T-helper 22 cell (primary cell): ENCODE results near the gene AHNAK.

Experiments
- DNase-seq: peaks from one replicate; pipeline ENCODE4 v3.0.0-alpha.2; 2020; ENCODE audit warnings: low read depth

AHNAK gene

DNA sequence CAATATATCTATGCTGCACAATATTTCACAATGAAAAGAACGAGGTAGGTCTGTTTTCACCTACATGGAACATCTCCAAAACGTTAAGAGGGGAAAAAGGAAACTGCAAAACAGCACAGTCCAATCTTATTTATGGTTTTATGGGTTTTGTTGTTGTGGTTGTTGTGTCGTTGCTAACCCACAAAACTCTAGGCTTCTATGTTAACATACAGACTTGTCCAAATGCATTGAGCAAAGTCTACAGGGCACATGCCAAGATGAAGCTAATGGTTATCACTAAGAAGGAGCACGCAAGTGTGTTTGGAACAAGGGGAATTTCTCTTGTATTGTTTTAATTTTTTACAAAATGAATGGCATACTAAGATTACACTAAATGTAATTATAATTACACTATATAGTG is 48.6 kb downstream of the AHNAK start:
- no peak for DNase-seq

- DNase-seq = no peak
Measured at GRCh38 chr11:62497132-62497801, 49.3 kb downstream of the AHNAK start.

DNA sequence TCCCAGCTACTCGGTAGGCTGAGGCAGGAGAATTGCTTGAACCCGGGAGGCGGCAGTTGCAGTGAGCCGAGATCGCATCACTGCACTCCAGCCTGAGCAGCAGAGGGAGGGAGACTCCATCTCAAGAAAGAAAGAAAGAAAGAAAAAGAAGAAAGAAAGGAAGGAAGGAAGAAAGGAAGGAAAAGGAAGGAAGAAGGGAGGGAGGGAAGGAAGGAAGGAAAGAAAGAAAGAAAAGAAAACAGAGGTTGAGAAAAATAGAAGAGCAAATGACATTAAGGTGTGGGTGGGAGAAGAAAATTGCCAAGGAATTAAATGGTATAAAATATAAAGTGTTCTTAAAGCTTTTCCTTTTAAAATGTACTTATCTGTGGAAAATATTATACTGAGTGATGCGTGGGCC is 49.9 kb downstream of the AHNAK start:
- DNase-seq = no peak

- DNase-seq = no peak
Measured at GRCh38 chr11:62494246-62494645, 52.4 kb downstream of the AHNAK start.

GRCh38 chr11:62493801-62494200 is 52.8 kb downstream of the AHNAK start:
- DNase-seq = no peak

GRCh38 chr11:62492586-62492985 is 54.0 kb downstream of the AHNAK start:
- no peak for DNase-seq

- no peak for DNase-seq
Measured at GRCh38 chr11:62491571-62492329, 54.9 kb downstream of the AHNAK start.

- no peak for DNase-seq
Measured at GRCh38 chr11:62489204-62489603, 57.4 kb downstream of the AHNAK start.

DNA sequence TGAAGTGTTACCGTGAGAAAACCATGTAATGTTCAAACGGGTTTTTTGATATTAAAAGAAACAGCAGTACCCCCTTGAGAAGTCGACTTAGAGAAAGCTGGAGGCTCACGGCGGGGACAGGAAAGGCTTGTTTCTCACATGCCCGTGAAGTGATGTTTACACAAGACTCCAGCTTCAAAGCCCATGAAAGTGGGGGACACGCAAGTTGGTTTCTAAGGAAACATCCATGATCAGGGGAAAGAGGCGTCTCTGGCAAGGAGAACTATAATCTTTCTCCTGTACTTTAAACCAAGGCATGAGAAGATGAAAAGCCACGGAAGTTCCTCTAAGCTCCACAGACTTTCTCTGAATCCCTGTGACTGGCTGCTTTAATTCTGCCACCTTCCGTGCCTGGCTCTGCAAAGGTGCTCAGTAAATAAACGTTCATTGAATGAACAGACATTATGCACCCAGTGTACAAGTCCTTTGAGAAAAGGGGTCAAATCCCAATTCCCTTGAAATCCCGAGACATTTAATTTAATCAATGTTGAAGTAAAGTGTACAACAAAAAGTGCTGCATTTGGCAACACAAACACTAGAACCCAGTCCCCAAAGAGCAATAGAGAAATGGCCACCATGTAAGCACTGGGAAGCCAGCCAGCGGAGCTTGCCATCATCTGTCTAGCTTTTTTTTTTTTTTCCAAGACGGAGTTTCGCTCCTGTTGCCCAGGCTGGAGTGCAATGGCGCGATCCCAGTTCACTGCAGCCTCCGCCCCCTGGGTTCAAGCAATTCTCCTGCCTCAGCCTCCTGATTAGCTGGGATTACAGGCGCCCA is 58.7 kb downstream of the AHNAK start:
- no peak for DNase-seq

GRCh38 chr11:62487136-62487535 is 59.5 kb downstream of the AHNAK start:
- no peak for DNase-seq

GRCh38 chr11:62484352-62484751 is 62.3 kb downstream of the AHNAK start:
- no peak for DNase-seq

- no peak for DNase-seq
Measured at GRCh38 chr11:62482753-62483152, 63.9 kb downstream of the AHNAK start.

GRCh38 chr11:62479631-62480201 is 66.9 kb downstream of the AHNAK start:
- no peak for DNase-seq

DNA sequence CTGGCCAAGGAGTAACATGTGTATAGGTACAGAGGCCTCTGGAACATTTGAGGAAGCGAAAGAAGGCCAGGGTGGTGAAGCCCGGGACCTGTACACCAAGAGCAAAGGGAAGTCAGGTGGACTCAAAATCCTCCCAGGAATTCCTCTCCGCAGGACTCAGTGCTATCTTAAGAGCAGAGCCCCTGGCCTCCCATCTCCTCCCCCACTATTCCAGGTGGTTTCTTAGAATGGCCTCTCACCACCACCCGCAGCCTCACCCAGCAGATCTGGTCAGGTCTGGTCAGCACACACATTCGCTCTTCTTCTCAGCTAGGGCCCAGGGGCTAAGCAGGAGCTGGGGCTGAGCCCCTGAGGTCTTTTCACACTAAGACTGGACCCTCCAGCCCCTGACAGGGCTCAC is 68.7 kb downstream of the AHNAK start:
- DNase-seq = no peak

DNA sequence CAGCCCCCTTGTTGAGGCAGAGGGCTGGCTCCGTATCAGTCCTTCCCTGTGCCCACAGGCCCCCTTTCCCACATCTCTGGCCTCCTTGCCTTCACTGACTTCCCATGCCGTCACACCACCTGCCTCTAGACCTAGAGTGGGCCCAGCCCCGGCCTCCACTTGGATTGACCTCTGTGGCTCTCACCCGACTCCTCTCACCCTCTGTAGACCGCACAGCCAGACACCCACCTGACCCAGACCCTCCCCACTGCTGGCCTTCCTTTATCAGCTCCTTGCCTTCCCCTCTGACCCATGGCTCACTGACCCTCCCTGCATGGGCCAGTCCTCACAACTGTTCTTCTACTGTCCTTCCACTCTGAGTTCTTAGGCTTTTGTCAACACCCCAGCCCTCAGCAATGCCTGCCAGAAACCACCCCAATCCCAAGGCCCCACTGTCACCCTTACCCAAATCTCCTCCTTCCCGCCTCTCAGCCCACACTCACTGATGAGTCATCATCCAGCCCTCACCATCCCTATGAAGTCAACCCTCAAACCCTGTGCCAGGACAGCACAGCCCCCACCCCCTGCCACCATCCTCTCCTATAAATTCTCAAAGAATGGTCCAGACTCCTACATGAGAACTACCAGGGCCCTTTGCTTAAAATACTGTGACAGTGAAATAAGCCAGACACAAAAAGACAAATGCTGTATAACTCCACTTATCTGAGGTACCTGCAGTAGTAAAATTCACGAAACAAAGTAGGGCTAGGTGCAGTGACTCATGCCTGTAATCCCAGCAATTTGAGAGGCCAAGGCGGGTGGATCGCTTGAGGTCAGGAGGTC is 74.3 kb downstream of the AHNAK start:
- DNase-seq = no peak

DNA sequence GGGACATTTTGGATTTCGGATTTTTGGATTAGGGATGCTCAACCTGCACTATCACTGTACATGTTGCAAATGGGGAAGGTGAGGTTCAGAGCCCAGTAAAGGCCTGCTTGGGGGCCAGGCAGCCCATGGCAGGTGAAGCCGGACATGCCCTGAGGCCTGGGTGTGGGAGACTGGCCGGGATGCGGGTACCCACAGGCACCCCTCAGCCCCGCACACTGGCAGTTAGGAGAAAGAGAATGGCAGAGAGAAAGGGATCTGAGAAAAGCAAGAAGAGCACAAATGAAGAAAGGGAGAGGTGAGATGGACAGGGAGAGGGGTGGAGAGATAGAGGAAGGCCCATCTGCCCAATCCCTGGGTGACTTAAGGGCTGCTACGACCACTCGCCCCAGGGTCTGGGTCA is 75.0 kb downstream of the AHNAK start:
- no peak for DNase-seq

DNA sequence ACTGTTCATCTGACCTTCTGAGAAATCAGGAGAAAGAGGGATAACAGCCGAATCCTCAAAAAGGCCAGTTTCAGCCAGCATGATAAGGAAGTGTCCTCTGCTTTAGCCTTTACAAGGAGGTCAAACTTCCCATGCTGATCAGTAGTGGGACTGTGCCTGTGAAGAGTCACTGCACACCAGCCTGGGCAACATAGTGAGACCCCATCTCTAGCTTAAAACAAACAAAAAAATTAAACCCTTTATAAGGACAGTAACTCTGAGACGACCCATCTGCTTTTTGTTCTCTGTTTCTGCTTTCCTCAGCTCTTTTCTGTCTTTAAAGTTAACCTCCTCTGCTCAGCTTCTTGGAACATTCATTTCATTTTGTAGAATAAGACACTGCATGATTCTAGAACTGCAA is 78.0 kb downstream of the AHNAK start:
- no peak for DNase-seq

- no peak for DNase-seq
Measured at GRCh38 chr11:62466444-62466843, 80.2 kb downstream of the AHNAK start.

- no peak for DNase-seq
Measured at GRCh38 chr11:62464655-62465054, 82.0 kb downstream of the AHNAK start.

GRCh38 chr11:62463121-62463542 is 83.5 kb downstream of the AHNAK start:
- DNase-seq = no peak

DNA sequence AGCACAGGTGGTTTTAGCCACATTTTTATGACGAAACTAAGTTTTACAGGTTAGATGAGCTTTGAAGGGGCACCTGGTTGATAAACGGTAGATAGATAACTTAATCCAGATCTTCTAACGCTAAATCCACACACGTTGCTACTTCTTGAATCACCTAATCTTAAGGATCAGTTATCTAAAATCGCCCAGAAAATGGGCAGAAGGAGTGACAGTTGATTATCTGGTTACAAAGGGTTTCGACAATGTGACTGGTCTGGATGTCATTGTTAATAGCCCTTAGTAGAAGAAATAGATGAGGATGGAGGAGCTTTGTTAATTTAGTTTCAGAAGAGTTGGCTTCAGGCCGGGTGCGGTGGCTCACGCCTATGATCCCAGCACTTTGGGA is 84.1 kb downstream of the AHNAK start:
- no peak for DNase-seq
